ENCODE measurements around the gene TMEFF2. TPM values are rescaled to one million over a fixed set of nuclear protein-coding genes. Genes with fewer than 3 reads are reported as not detected.

Gene TMEFF2
- not detected for total RNA-seq

GRCh38 chr2:192194866-192195547, at the start of gene TMEFF2:
Gene TMEFF2, minus strand, starts transcription at chr2:192194933. Its CDS starts 409 bp downstream, at chr2:192194524.
- Mint-ChIP-seq H3K27me3 (ENCODE audit: low read depth) (peaks cover 53% of the 10 kb centered on the region), H3K9me3 (no peaks in the 10 kb centered on the region), H3K4me3 (peak within 1 kb of the TSS; percentile 74), H3K27ac (no peak within 1 kb of the TSS), H3K36me3 (ENCODE audit: low read depth) (no peaks in the 10 kb centered on the region), H3K4me1 (ENCODE audit: low read depth) (peaks cover 26% of the 10 kb centered on the region)
- DNase-seq: peak; percentile 73
- intact Hi-C loops (cut with micrococcal nuclease): no loop called here
- CTCF ChIA-PET: interaction anchor here (0.7 to 3.6 kb wide), 2 partner anchors 33 to 379 kb away, joined by 3 to 14 read pairs; no protein-coding TSS in a partner anchor

DNA sequence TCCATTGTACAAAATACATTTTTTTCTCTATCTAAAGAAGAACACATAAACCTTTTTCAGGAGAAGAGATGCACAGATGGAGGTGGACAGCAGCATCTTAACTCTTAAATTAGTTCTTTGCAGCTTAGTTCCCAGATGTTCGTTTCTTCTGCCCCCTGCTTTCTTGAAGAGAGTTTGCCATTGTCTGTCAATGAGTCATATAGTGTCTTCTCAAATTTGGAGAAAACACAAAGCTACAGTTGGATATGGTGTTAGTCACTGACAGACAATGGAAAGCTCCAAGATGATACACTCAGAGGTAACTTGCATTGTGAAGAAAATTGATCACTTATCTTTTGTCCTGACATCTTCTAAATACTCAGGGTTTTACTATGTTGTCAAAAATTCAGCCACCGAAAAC, 48.8 kb upstream of the TMEFF2 start:
- no peaks in the 10 kb centered on the region for H3K36me3 Mint-ChIP-seq (ENCODE audit: low read depth)
- H3K4me3 Mint-ChIP-seq: no peak overlapping the region
- H3K9me3 Mint-ChIP-seq: no peaks in the 10 kb centered on the region
- intact Hi-C loops (cut with micrococcal nuclease): no loop called here
- peaks cover 3% of the 10 kb centered on the region for H3K27me3 Mint-ChIP-seq (ENCODE audit: low read depth)
- no peak for DNase-seq
- no peak overlapping the region for H3K27ac Mint-ChIP-seq
- no peaks in the 10 kb centered on the region for H3K4me1 Mint-ChIP-seq (ENCODE audit: low read depth)
- CTCF ChIA-PET: no interaction called here

- DNase-seq: no peak
- Mint-ChIP-seq H3K9me3 (no peaks in the 10 kb centered on the region), H3K36me3 (ENCODE audit: low read depth) (no peaks in the 10 kb centered on the region), H3K4me1 (ENCODE audit: low read depth) (no peaks in the 10 kb centered on the region), H3K27ac (no peak overlapping the region), H3K27me3 (ENCODE audit: low read depth) (no peaks in the 10 kb centered on the region), H3K4me3 (no peak overlapping the region)
- CTCF ChIA-PET: no interaction called here
- intact Hi-C loops (cut with micrococcal nuclease): no loop called here
Measured at GRCh38 chr2:192236136-192236535, 41.4 kb upstream of the TMEFF2 start.

GRCh38 chr2:192230889-192231453, 36.2 kb upstream of the TMEFF2 start:
- CTCF ChIA-PET: no interaction called here
- H3K4me3 Mint-ChIP-seq: no peak overlapping the region
- H3K9me3 Mint-ChIP-seq: no peaks in the 10 kb centered on the region
- no peaks in the 10 kb centered on the region for H3K36me3 Mint-ChIP-seq (ENCODE audit: low read depth)
- intact Hi-C loops (cut with micrococcal nuclease): no loop called here
- H3K27ac Mint-ChIP-seq: no peak overlapping the region
- H3K27me3 Mint-ChIP-seq (ENCODE audit: low read depth): peaks cover 3% of the 10 kb centered on the region
- no peak for DNase-seq
- no peaks in the 10 kb centered on the region for H3K4me1 Mint-ChIP-seq (ENCODE audit: low read depth)

DNA sequence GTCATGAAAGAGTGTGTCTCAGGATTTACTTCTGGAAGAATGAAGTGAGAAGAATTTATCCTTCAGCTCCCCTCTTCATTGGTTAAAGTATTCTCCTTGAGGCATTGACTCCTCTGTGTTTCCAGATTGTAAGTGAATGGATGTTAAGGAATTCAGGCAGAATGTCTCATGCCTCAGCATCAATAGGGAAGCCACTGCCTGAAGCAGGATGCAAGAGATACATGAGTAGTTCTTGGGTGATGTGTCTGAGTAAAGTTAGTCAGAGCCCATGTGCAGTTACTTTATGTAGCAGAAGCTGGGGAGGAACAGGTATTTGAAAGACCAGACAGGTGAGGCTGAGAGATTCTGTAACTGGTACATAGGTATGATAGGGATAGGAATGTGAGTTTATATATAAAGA, 34.0 kb upstream of the TMEFF2 start:
- DNase-seq: no peak

GRCh38 chr2:192218970-192219369, 24.2 kb upstream of the TMEFF2 start:
- Mint-ChIP-seq H3K9me3 (no peaks in the 10 kb centered on the region), H3K36me3 (ENCODE audit: low read depth) (no peaks in the 10 kb centered on the region), H3K4me1 (ENCODE audit: low read depth) (no peaks in the 10 kb centered on the region), H3K27ac (no peak overlapping the region), H3K27me3 (ENCODE audit: low read depth) (peaks cover 3% of the 10 kb centered on the region), H3K4me3 (no peak overlapping the region)
- intact Hi-C loops (cut with micrococcal nuclease): no loop called here
- CTCF ChIA-PET: no interaction called here
- no peak for DNase-seq

More for the DNA sequence above, 34.0 kb upstream of the TMEFF2 start:
- Mint-ChIP-seq H3K36me3 (ENCODE audit: low read depth) (no peaks in the 10 kb centered on the region), H3K4me1 (ENCODE audit: low read depth) (no peaks in the 10 kb centered on the region), H3K4me3 (no peak overlapping the region), H3K27me3 (ENCODE audit: low read depth) (peaks cover 3% of the 10 kb centered on the region), H3K9me3 (no peaks in the 10 kb centered on the region), H3K27ac (no peak overlapping the region)
- CTCF ChIA-PET: no interaction called here
- intact Hi-C loops (cut with micrococcal nuclease): no loop called here

- DNase-seq: no peak
- no peak overlapping the region for H3K27ac Mint-ChIP-seq
- H3K27me3 Mint-ChIP-seq (ENCODE audit: low read depth): peaks cover 3% of the 10 kb centered on the region
- CTCF ChIA-PET: interaction anchor here (1.0 kb wide), 1 partner anchor 32 kb away, joined by 3 read pairs; no protein-coding TSS in a partner anchor
- no peak overlapping the region for H3K4me3 Mint-ChIP-seq
- no peaks in the 10 kb centered on the region for H3K4me1 Mint-ChIP-seq (ENCODE audit: low read depth)
- H3K36me3 Mint-ChIP-seq (ENCODE audit: low read depth): no peaks in the 10 kb centered on the region
- intact Hi-C loops (cut with micrococcal nuclease): no loop called here
- no peaks in the 10 kb centered on the region for H3K9me3 Mint-ChIP-seq
Measured at GRCh38 chr2:192218377-192218776, 23.6 kb upstream of the TMEFF2 start.

- CTCF ChIA-PET: interaction anchor here (0.7 kb wide), 1 partner anchor 272 kb away, joined by 4 read pairs; no protein-coding TSS in a partner anchor
- Mint-ChIP-seq H3K27me3 (ENCODE audit: low read depth) (peaks cover 7% of the 10 kb centered on the region), H3K4me3 (no peak overlapping the region), H3K9me3 (no peaks in the 10 kb centered on the region), H3K36me3 (ENCODE audit: low read depth) (no peaks in the 10 kb centered on the region), H3K27ac (no peak overlapping the region), H3K4me1 (ENCODE audit: low read depth) (no peaks in the 10 kb centered on the region)
- DNase-seq: no peak
- intact Hi-C loops (cut with micrococcal nuclease): no loop called here
Measured at GRCh38 chr2:192216336-192216735, 21.6 kb upstream of the TMEFF2 start.

DNA sequence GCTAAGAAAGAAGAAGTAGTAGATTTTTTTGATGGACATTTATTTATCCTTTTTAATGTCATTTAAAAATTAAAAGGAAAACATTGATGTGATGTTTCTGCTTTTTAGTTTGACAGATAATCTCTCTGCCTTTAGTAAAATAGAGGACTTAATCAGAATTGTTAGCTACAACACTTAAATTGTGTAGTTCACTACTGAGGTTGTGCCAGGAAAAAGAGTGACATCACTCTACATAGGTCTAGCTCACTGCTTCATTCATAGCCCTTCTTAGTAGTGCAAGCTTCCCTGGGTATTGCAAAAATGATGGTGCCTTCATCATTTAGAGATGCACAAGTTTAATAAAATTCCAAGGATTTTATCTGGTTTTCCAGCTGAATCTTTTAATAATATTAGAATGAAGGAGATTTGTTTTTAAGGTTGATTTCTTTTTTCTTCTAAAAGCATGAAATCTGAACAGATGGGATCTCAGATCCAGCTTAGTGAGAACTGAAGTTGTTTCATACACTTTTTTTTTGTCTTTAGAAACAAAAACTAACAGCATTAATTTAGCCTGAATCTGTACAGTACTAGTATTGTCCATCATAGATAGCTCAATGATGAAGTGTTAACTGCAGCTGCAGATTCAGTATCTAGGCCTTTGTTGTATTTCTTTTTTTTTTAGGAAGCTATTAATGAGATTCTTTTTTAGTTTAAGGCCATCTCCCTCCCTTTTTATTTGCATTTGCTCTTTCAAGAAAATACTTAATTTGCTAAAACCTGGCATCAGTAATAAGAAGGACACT, 20.6 kb upstream of the TMEFF2 start:
- CTCF ChIA-PET: no interaction called here
- no peak for DNase-seq
- Mint-ChIP-seq H3K4me3 (no peak overlapping the region), H3K36me3 (ENCODE audit: low read depth) (no peaks in the 10 kb centered on the region), H3K27ac (no peak overlapping the region), H3K27me3 (ENCODE audit: low read depth) (peaks cover 7% of the 10 kb centered on the region), H3K9me3 (no peaks in the 10 kb centered on the region), H3K4me1 (ENCODE audit: low read depth) (no peaks in the 10 kb centered on the region)
- intact Hi-C loops (cut with micrococcal nuclease): no loop called here

DNA sequence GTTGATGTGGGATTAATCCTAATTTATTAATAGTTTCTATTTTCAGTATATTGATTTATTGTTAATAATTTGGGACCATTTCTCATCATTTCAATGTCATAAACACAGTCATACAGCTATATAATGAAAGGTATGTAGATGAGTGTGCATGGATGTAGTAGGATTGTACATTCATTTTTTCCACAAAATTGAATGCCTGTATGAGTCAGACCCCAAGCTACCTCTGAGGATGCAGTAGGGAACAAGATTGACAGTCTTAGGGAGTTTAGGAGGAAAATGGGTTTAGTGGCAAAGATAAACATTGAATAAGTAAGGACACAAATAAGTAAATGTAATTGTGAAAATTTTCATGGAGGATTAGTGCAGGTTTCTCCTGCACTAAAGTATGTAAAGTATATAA, 14.1 kb upstream of the TMEFF2 start:
- Mint-ChIP-seq H3K27me3 (ENCODE audit: low read depth) (peaks cover 16% of the 10 kb centered on the region), H3K4me3 (no peak overlapping the region), H3K27ac (no peak overlapping the region), H3K9me3 (no peaks in the 10 kb centered on the region), H3K36me3 (ENCODE audit: low read depth) (no peaks in the 10 kb centered on the region), H3K4me1 (ENCODE audit: low read depth) (no peaks in the 10 kb centered on the region)
- no peak for DNase-seq
- intact Hi-C loops (cut with micrococcal nuclease): no loop called here
- CTCF ChIA-PET: no interaction called here

- H3K9me3 Mint-ChIP-seq: no peaks in the 10 kb centered on the region
- H3K27ac Mint-ChIP-seq: no peak overlapping the region
- no peaks in the 10 kb centered on the region for H3K4me1 Mint-ChIP-seq (ENCODE audit: low read depth)
- peaks cover 18% of the 10 kb centered on the region for H3K27me3 Mint-ChIP-seq (ENCODE audit: low read depth)
- no peaks in the 10 kb centered on the region for H3K36me3 Mint-ChIP-seq (ENCODE audit: low read depth)
- DNase-seq: no peak
- CTCF ChIA-PET: interaction anchor here (0.9 kb wide), 1 partner anchor 10 kb away, joined by 3 read pairs; no protein-coding TSS in a partner anchor
- intact Hi-C loops (cut with micrococcal nuclease): no loop called here
- no peak overlapping the region for H3K4me3 Mint-ChIP-seq
Measured at GRCh38 chr2:192206399-192206798, 11.7 kb upstream of the TMEFF2 start.

DNA sequence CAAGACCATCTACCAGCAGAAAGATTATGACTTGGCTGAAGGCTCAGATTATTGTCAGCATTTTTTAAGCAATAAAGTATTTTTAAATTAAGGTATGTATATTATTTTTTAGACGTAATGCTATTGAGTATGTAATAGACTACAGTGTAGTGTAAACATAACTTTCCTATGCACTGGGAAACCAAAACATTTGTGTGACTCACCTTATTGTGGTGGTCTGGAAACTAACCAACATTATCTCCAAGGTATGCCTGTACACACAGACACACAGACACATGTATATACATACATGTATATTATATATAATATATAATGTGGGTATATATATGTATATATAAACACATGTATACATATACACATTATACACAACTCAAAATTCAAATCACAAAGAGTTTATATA, 9.1 kb upstream of the TMEFF2 start:
- intact Hi-C loops (cut with micrococcal nuclease): no loop called here
- CTCF ChIA-PET: no interaction called here
- DNase-seq: no peak
- peaks cover 16% of the 10 kb centered on the region for H3K27me3 Mint-ChIP-seq (ENCODE audit: low read depth)
- no peak overlapping the region for H3K4me3 Mint-ChIP-seq
- H3K27ac Mint-ChIP-seq: no peak overlapping the region
- H3K4me1 Mint-ChIP-seq (ENCODE audit: low read depth): no peaks in the 10 kb centered on the region
- no peaks in the 10 kb centered on the region for H3K36me3 Mint-ChIP-seq (ENCODE audit: low read depth)
- no peaks in the 10 kb centered on the region for H3K9me3 Mint-ChIP-seq

Data from activated naive CD4-positive, alpha-beta T cell treated with anti-CD3 and anti-CD28 coated beads for 36 hours (primary cell).